Fibroblast of lung (primary cell): Measurements from ENCODE around the gene AFF4.

Experiments
- CTCF ChIP-seq, 2 donors: IDR thresholded peaks in 1 of 2; conservative IDR thresholded peaks in 1 of 2; 1 replicate in 1 of 2; 2 replicates in 1 of 2; pipeline ENCODE4 v1.5.1; 2011 to 2012; ENCODE audit warnings: low read length in 2 of 2, control low read depth in 1 of 2, inconsistent platforms in 1 of 2, low read depth in 1 of 2, mild to moderate bottlenecking in 1 of 2
- EZH2 ChIP-seq: IDR thresholded peaks from 2 replicates; pipeline ENCODE4 v1.5.1; 2012; ENCODE audit warnings: low read length, control low read depth, mild to moderate bottlenecking; ENCODE audit errors: missing control alignments

DNA sequence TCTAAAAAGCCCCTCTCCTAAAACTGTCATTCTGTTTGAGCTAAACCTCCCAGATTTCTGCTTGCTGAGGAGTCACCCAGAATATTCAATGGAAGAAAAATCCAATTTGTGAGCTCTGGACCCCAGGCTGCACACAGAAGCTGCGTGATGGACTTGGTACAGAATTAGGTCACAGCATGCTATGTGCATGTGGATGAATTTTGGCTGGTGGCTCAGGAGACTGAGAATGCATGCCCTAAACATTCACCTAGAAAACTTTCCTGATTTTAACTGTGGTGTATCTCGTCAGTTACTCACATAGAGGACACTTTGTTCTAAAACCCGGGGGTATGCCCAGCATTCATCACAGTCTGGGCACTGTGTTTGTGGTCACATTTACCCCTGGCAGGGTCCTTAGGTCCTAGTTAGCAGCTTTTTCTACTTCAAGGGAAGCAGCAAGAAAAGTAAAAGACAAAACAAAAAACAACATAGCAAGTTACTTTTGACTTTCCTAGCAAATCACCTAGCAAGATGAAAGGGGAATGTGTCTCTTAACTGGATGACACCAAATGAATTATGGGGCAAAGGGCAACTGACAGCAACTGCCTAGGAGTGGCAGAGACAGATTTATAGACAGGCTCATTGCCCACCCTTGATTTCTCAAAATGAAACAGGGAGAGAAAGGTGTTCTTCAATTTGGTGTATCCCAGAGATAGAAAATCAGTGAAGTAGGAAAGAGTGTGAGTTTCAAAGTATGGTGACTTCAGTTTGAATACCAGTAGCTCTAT lies 124.7 kb downstream of the AFF4 start:
- no peak for TF ChIP-seq EZH2
- no peak for TF ChIP-seq CTCF (conservative IDR thresholded peaks at IDR 0.05 in 1 of 2, IDR thresholded peaks at IDR 0.05 in 1 of 2; ENCODE audit: low read depth in 1 of 2, low read length in 2 of 2)
